GM21526 (cell line): ENCODE data around the gene A3GALT2.
"Not testable (repeated sequence)": the region's sequence is repeated elsewhere in the genome, so short reads cannot be mapped to it uniquely, and the experiment has no call there.

ENCODE experiments used
- ATAC-seq: cut with Tn5 transposase; IDR thresholded peaks from one replicate; pipeline ENCODE4 v1.9.1; 2021; ENCODE audit warnings: moderate library complexity; ENCODE audit not compliant: unreplicated experiment, low FRiP score

The A3GALT2 gene

GRCh38 chr1:33317946-33318345 lies 3.0 kb downstream of the A3GALT2 start:
- ATAC-seq, result no peak

- ATAC-seq, result no peak
Measured at GRCh38 chr1:33317354-33317753, 3.5 kb downstream of the A3GALT2 start.

- ATAC-seq, result no peak
Measured at GRCh38 chr1:33316601-33317000, 4.3 kb downstream of the A3GALT2 start.

DNA sequence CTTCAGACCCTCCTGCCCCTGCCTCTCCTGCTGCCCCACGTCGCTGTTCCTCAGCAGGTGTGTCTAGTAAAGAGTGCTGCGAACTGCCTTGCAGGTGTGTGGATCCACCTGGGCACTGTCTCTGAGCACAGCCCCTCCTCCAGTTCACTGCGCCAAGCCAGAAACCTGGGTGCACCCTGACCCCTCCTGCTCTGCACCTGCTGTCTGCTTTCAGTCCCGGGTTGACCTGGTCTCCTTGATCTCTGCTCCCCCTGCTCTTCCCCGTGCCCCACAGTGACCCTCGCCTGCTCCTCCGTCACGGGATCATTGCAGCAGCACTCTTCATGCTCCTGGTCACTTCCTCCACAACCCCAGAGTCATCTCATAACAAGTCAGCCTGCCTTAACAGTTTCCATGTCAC lies 6.5 kb downstream of the A3GALT2 start:
- ATAC-seq, result no peak

DNA sequence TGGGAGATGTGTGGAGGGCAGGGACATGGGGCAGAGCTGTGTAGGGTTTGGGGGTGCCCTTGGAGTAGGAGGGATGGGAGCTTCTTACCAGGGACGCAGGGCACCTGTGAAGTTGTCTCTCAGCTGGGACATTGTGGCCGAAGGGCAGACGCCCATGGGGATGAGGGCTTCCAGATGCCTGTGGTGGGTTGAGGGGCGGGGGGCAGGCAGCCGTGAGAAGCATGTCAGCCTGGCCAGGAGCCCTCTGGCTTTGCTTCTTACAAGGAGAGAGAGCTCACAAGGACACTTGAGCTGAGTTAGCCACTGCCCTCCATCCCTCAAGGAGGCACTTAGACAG lies 8.5 kb downstream of the A3GALT2 start:
- ATAC-seq, result no peak

DNA sequence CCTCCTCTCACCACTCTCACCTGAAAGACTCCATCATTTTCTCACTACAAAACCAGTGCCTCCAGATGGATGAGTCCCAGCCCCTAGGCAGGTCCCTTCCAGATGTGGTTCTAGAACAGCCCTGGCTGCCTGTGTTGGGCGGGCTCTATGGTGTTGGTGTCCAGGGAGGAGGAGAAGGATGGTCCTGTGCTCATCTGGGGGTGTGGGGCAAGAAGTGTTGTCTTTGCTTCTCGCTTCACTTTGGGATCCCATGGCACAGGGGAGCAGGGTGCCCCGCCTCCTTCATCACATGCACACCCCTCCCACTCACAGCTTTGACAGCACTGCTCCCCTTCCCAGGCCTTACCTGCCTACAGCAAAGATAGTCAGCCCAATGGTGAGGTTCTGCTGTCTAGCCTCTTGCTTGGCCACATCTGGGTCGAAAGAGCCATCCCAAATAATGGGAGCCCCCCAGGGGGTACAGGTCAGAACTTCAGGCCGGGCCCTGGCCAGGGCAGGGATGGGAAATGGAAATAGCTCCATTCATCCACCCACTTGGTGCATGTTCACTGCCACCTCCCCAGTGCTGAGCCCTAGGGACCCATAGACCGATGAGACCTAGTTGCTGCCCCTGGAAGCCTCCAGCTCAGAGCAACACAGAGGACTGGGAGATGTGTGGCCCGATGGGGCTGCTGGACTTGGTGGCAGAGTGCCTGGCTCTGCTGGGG lies 9.0 kb downstream of the A3GALT2 start:
- ATAC-seq, result no peak

DNA sequence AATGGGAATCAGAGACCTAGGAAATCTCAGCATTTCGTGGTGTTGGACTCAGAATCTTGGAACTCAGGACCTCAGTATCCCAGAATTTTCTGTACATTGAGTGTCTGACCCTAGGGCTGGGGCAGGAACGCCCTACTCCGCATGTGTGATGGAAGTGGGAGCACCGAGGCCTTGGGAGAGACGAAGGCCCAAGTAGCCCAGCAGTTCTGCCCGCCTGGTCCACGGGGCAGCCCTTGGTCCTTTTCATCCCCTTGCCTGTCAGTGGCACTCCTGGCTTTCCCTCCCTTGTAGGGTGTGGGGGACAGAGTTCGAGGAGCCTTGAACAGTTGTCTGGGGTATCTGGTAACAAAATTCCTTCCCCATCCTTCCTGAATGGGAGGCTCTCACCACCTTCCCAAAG lies 10.2 kb downstream of the A3GALT2 start:
- no peak for ATAC-seq

GRCh38 chr1:33309351-33309750 lies 11.5 kb downstream of the A3GALT2 start:
- not testable (repeated sequence) for ATAC-seq

DNA sequence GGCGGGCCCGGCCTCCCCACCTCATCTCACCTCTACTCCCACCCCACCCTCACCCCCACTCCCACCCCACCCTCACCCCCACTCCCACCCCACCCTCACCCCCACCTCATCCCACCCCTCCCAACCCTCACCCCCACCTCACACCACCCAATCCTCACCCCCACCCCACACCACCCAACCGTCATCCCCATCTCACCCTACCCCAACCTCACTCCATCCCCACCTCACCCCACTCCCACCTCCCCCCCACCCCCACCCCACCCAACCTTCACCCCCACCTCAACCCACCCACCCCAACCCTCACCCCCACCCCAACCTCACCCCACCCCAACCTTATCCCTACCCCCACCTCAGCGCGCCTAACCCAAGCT lies 13.4 kb downstream of the A3GALT2 start:
- ATAC-seq, result no peak

DNA sequence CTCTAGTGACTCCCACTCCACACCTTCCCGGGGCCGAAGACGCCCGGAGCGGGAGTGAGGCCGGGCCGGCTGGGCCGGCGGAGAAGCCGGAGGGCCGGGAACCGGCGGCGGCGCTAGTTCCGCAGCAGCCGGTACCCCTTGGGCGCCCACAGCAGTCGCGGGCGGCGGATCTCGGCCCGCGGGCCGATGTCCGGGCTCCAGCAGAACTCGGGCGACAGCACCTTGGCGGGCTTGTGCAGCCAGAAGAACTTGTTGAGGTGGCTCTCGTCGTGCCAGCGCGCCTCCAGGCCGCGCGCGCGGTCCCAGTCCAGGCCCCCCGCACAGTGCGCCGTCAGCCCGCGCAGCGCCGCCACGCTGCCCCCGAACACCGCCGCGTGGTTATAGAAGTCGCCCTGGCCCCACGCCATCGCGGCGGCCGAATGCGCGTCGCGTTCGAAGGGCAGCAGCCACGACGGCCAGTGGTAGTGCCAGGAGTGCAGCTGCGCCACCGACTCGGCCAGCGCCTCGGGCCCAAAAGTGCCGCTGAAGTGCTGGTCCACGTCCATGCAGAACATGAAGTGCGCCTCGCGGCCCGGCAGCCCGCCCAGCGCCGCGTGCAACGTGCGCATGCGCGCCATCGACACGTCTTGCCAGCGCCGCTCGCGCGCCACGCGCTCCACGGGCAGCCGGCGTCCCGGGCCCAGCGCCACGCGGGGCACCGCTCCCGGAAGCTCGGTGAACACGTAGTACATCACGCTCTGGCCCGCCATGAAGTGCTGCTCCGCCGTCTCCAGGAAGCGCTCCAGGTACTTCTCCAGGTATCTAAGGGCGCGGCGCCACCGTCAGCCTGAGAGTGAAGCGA lies 14.0 kb downstream of the A3GALT2 start:
- no peak for ATAC-seq

GRCh38 chr1:33305816-33306652 lies 14.9 kb downstream of the A3GALT2 start:
- no peak for ATAC-seq

GRCh38 chr1:33305016-33305415 lies 15.9 kb downstream of the A3GALT2 start:
- no peak for ATAC-seq

- ATAC-seq, result no peak
Measured at GRCh38 chr1:33302325-33302724, 18.6 kb downstream of the A3GALT2 start.

- no peak for ATAC-seq
Measured at GRCh38 chr1:33301273-33301984, 19.5 kb downstream of the A3GALT2 start.

- no peak for ATAC-seq
Measured at GRCh38 chr1:33300673-33301072, 20.2 kb downstream of the A3GALT2 start.

DNA sequence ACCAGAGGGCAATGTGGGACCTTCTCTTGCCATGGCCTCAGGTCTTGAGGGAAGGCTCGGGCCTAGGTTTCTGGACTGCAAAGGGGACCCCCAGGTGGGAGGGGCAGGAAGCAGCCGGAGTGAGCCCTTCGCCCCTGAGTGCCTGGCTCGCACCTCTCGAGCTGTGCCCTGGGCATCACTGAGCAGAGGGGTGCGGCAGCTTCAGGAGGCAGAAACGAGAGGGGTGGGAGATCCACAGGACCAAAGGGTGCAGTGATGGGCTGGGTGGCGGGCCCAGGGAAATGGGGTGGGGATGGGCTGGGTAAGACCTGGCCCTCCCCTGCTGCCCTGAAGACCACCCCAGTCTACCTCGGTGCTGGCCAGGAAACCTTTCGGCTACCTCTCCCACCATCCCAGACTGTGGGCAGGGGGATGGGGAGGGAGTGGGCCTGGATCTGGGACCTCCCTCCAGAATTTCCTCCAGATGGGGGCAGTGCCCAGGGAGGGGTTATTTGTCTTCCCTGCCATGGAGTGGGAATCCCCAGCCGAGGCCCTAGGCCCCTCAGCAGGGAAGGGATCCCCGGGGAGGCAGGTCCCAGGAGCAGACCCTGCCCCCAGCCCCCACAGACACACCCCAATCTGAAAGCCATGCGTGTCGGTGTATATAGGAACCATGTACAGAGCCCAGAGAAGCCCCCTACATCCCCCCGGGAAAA lies 21.3 kb downstream of the A3GALT2 start:
- no peak for ATAC-seq

- no peak for ATAC-seq
Measured at GRCh38 chr1:33298623-33299277, 22.1 kb downstream of the A3GALT2 start.

DNA sequence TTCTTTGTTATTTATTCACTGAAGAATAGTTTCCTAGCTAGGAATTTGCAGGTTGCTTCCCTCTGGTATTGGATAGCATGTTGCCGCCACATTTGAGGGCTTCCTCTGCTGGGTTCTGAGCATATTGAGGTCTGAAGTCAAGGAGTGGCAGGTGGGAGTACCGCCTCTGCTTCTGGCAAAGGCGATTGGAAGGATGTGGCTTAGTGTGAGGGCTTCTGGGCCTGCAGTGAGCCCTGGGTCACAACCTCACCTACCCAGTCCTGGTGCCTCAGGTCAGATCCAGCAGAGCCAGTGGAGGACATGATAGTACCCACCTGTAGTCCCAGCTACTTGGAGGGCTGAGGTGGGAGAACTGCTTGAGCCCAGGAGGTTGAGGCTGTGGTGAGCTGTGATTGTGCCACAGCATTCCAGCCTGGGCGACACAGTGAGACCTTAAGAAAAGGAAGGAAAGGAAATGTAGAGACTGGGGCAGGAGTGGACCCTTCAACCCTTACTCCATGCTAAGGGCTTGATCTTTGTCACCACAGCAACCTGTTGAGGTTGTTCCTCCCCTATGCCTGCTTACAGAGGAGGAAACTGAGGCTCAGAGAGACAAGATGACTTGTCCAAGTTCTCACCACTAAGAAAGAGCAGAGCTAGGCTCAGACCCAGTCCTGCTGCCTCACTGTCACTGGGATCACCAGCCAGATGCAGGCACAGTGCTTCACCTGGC lies 22.8 kb downstream of the A3GALT2 start:
- ATAC-seq, result no peak

- ATAC-seq, result no peak
Measured at GRCh38 chr1:33296824-33297223, 24.1 kb downstream of the A3GALT2 start.
